HEK293 (cell line): ENCODE data around the gene CHST2.

ENCODE experiments used
- GFI1B ChIP-seq: fragments of 450-650 bp; formaldehyde crosslinking; IDR thresholded peaks from 2 replicates; pipeline ENCODE4 v1.5.1; 2016; ENCODE audit warnings: missing biosample characterization, missing genetic modification characterization
- GLI4 ChIP-seq: fragments of 450-650 bp; formaldehyde crosslinking; IDR thresholded peaks from 2 replicates; pipeline ENCODE4 v1.5.1; 2016; ENCODE audit warnings: missing biosample characterization, missing genetic modification characterization
- MZF1 ChIP-seq: fragments of 450-650 bp; formaldehyde crosslinking; IDR thresholded peaks from 2 replicates; pipeline ENCODE4 v1.5.1; 2017; ENCODE audit warnings: missing biosample characterization, missing genetic modification characterization, borderline replicate concordance
- PRDM6 ChIP-seq: fragments of 450-650 bp; formaldehyde crosslinking; IDR thresholded peaks from 2 replicates; pipeline ENCODE4 v1.5.1; 2017; ENCODE audit warnings: missing biosample characterization, missing genetic modification characterization
- SETDB1 ChIP-seq: IDR thresholded peaks from one replicate; pipeline ENCODE4 v1.6.1; 2017; ENCODE audit warnings: mild to moderate bottlenecking, low read length, moderate library complexity, mixed read lengths; ENCODE audit not compliant: insufficient read length
- YY1 ChIP-seq: fragments of 450-650 bp; formaldehyde crosslinking; IDR thresholded peaks from 2 replicates; pipeline ENCODE4 v1.5.1; 2018; ENCODE audit warnings: missing biosample characterization, missing genetic modification characterization
- ZBTB7A ChIP-seq: fragments of 450-650 bp; formaldehyde crosslinking; IDR thresholded peaks from 2 replicates; pipeline ENCODE4 v1.5.1; 2016; ENCODE audit warnings: low read depth, missing biosample characterization, missing genetic modification characterization
- ZNF184 ChIP-seq: fragments of 450-650 bp; IDR thresholded peaks from 2 replicates; pipeline ENCODE4 v1.5.1; 2018; ENCODE audit warnings: missing biosample characterization, mild to moderate bottlenecking, missing genetic modification characterization
- ZNF473 ChIP-seq: fragments of 450-650 bp; formaldehyde crosslinking; IDR thresholded peaks from 2 replicates; pipeline ENCODE4 v1.5.1; 2017; ENCODE audit warnings: missing biosample characterization, missing genetic modification characterization
- ZNF501 ChIP-seq: fragments of 450-650 bp; formaldehyde crosslinking; IDR thresholded peaks from 2 replicates; pipeline ENCODE4 v1.5.1; 2016; ENCODE audit warnings: missing biosample characterization, missing genetic modification characterization
- TF ChIP-seq, protein P1 (sequence below): fragments of 450-650 bp; formaldehyde crosslinking; IDR thresholded peaks from 2 replicates; pipeline ENCODE4 v1.5.1; 2016; ENCODE audit warnings: missing biosample characterization, missing genetic modification characterization
- TF ChIP-seq, protein P2 (sequence below): fragments of 450-650 bp; formaldehyde crosslinking; IDR thresholded peaks from 2 replicates; pipeline ENCODE4 v1.5.1; 2017; ENCODE audit warnings: missing biosample characterization, missing genetic modification characterization

- no peak for TF ChIP-seq SETDB1
- TF ChIP-seq, protein P1, sequence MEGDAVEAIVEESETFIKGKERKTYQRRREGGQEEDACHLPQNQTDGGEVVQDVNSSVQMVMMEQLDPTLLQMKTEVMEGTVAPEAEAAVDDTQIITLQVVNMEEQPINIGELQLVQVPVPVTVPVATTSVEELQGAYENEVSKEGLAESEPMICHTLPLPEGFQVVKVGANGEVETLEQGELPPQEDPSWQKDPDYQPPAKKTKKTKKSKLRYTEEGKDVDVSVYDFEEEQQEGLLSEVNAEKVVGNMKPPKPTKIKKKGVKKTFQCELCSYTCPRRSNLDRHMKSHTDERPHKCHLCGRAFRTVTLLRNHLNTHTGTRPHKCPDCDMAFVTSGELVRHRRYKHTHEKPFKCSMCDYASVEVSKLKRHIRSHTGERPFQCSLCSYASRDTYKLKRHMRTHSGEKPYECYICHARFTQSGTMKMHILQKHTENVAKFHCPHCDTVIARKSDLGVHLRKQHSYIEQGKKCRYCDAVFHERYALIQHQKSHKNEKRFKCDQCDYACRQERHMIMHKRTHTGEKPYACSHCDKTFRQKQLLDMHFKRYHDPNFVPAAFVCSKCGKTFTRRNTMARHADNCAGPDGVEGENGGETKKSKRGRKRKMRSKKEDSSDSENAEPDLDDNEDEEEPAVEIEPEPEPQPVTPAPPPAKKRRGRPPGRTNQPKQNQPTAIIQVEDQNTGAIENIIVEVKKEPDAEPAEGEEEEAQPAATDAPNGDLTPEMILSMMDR, result no peak
- no peak for TF ChIP-seq PRDM6 (tag by site-specific recombination)
- no peak for TF ChIP-seq ZNF184 (tag by site-specific recombination)
- no peak for TF ChIP-seq GLI4 (tag by site-specific recombination)
- TF ChIP-seq YY1 (tag by site-specific recombination), result no peak
- TF ChIP-seq, protein P2, sequence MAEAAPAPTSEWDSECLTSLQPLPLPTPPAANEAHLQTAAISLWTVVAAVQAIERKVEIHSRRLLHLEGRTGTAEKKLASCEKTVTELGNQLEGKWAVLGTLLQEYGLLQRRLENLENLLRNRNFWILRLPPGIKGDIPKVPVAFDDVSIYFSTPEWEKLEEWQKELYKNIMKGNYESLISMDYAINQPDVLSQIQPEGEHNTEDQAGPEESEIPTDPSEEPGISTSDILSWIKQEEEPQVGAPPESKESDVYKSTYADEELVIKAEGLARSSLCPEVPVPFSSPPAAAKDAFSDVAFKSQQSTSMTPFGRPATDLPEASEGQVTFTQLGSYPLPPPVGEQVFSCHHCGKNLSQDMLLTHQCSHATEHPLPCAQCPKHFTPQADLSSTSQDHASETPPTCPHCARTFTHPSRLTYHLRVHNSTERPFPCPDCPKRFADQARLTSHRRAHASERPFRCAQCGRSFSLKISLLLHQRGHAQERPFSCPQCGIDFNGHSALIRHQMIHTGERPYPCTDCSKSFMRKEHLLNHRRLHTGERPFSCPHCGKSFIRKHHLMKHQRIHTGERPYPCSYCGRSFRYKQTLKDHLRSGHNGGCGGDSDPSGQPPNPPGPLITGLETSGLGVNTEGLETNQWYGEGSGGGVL (tag by site-specific recombination), result no peak
- no peak for TF ChIP-seq ZBTB7A
- TF ChIP-seq MZF1 (tag by site-specific recombination), result no peak
- no peak for TF ChIP-seq ZNF473 (tag by site-specific recombination)
- TF ChIP-seq GFI1B, result no peak
- TF ChIP-seq ZNF501 (tag by site-specific recombination), result no peak
Measured at GRCh38 chr3:143081844-143082778, 37.5 kb upstream of the CHST2 start.
